ENCODE results near the gene POLR1E. TPM values are rescaled to one million over a fixed set of nuclear protein-coding genes. Genes with fewer than 3 reads are reported as not detected.
"Not testable (repeated sequence)": the region's sequence is repeated elsewhere in the genome, so short reads cannot be mapped to it uniquely, and the experiment has no call there.

POLR1E gene
- total RNA-seq, 1 donor from 2014 or later, result 16.6 TPM

- H3K9me3 ChIP-seq, result no peaks in the 10 kb centered on the region
- DNase-seq, result peak; percentile 82
Measured at GRCh38 chr9:37466037-37466709, 19.6 kb upstream of the POLR1E start.

DNA sequence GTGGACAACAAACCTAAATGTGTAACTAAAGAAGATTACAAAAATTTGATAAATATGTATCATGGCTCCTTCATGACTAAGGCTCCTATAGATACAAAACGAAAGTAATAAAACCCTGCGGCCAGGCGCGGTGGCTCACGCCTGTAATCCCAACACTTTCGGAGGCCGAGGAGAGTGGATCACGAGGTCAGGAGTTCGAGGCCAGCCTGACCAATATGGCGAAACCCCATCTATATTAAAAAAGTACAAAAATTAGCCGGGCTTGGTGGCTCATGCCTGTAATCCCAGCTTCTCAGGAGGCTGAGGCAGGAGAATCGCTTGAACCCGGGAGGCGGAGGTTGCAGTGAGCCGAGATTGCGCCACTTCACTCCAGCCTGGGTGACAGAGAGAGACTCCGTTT lies 18.2 kb upstream of the POLR1E start:
- intact Hi-C loops (cut with DNase I); H3K27me3 ChIP-seq; H3K27ac ChIP-seq; H3K4me3 ChIP-seq; H3K9me3 ChIP-seq; ATAC-seq; DNase-seq; H3K36me3 ChIP-seq: not testable (repeated sequence)
- peaks cover 20% of the 10 kb centered on the region for H3K4me1 ChIP-seq

More at GRCh38 chr9:37466037-37466709, 19.6 kb upstream of the POLR1E start:
- Histone ChIP-seq H3K4me3 (peak overlapping the region; percentile 95), H3K27me3 (no peaks in the 10 kb centered on the region), H3K4me1 (peaks cover 26% of the 10 kb centered on the region), H3K27ac (peak overlapping the region; percentile 98), H3K36me3 (no peaks in the 10 kb centered on the region)
- ATAC-seq, result peak; percentile 4
- no peak for TF ChIP-seq CTCF (IDR thresholded peaks at IDR 0.05)
- intact Hi-C loops (cut with DNase I), result no loop called here

- intact Hi-C loops (cut with DNase I), result no loop called here
- Histone ChIP-seq H3K36me3 (no peaks in the 10 kb centered on the region), H3K4me3 (no peak overlapping the region), H3K9me3 (no peaks in the 10 kb centered on the region), H3K27me3 (no peaks in the 10 kb centered on the region), H3K4me1 (peaks cover 15% of the 10 kb centered on the region), H3K27ac (no peak overlapping the region)
- DNase-seq (no peak), ATAC-seq (no peak)
- TF ChIP-seq CTCF (IDR thresholded peaks at IDR 0.05), result no peak
Measured at GRCh38 chr9:37468620-37469019, 17.1 kb upstream of the POLR1E start.

DNA sequence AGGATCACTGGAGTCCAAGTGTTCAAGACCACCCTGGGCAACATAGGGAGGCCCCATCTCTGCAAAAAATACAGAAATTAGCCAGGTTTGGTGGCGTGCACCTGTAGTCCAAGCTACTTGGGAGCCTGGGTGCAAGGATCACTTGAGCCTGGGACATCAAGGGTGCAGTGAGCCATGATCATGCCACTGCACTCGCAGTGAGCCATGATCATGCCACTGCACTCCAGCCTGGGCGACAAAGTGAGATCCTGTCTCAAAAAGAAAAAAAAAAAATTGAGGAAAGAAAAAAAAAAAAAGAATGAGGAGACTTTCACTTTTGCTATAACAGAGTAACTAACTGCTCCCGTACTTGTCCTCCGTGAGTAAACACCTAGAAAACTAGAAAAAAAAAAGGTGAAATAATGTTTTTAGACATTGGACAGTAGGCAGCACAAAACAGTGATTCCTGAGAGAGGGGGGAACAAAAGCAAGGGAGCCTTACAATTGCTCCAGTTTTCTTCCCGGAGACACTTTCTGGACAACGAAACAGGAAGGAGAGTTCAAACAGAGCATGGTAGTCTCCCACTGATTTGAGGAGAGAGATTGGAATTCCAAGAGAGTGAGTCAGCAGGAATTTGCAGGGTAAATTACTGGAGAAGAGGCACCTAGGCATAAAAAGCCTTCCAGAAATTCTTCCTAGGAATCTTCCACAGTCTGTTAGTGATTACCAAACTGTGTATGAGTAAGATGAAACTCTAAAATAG lies 13.6 kb upstream of the POLR1E start:
- TF ChIP-seq CTCF (IDR thresholded peaks at IDR 0.05), result no peak
- Histone ChIP-seq H3K4me3 (peak overlapping the region; percentile 39), H3K27me3 (no peaks in the 10 kb centered on the region), H3K27ac (peak overlapping the region; percentile 77), H3K4me1 (peaks cover 6% of the 10 kb centered on the region), H3K9me3 (no peaks in the 10 kb centered on the region), H3K36me3 (no peaks in the 10 kb centered on the region)
- intact Hi-C loops (cut with DNase I), result no loop called here
- no peak for DNase-seq
- peak; percentile 88 for ATAC-seq

DNA sequence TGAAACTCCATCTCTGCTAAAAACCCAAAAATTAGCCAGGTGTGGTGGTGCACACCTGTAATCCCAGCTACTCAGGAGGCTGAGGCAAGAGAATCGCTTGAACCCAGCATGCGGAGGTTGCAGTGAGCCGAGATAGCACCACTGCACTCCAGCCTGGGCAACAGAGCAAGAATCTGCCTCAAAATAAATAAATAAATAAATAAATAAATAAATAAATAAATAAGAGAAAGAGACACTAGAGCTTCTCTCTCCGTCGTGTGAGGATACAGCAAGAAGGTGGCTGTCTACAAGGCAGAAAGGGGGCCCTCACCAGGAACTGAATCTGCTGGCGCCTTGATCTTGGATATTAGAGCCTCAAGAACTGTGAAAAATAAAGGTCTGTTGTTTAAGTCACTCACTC lies 11.8 kb upstream of the POLR1E start:
- H3K4me1 ChIP-seq; H3K36me3 ChIP-seq; DNase-seq; H3K27me3 ChIP-seq; H3K9me3 ChIP-seq; intact Hi-C loops (cut with DNase I); ATAC-seq; H3K27ac ChIP-seq; H3K4me3 ChIP-seq: not testable (repeated sequence)

- Histone ChIP-seq H3K27me3 (no peaks in the 10 kb centered on the region), H3K4me1 (peaks cover 6% of the 10 kb centered on the region), H3K9me3 (no peaks in the 10 kb centered on the region), H3K36me3 (no peaks in the 10 kb centered on the region), H3K4me3 (no peak overlapping the region), H3K27ac (no peak overlapping the region)
- DNase-seq, result no peak
- intact Hi-C loops (cut with DNase I), result no loop called here
- no peak for TF ChIP-seq CTCF (IDR thresholded peaks at IDR 0.05)
- no peak for ATAC-seq
Measured at GRCh38 chr9:37474438-37474837, 11.3 kb upstream of the POLR1E start.

Measured in upper lobe of right lung (tissue), 1 donor.